ENCODE measurements around the gene DUS4L.

DNA sequence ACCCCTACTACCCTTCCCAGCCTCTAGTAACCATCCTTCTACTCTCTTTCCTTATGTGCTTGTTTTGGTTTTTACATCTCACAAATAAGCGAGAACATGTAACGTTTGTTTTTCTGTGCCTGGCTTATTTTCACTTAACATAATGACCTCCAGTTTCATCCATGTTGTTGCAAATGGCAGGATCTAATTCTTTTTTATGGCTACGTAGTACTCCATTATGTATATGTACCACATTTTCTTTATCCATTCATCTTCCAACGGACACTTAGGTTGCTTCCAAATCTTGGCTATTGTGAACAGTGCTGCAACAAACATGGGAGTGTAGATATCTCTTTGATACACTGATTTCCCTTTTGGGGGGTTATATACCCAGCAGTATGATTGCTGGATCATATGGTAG, 63.2 kb downstream of the DUS4L start:
- TF ChIP-seq CREB1 (CRISPR knock-in tag; IDR thresholded peaks at IDR 0.05) (no peak), EMX1 (CRISPR knock-in tag; IDR thresholded peaks at IDR 0.05) (no peak), GTF2I (CRISPR knock-in tag; conservative IDR thresholded peaks at IDR 0.05) (no peak), FOXJ3 (CRISPR knock-in tag; IDR thresholded peaks at IDR 0.05; ENCODE audit: borderline replicate concordance) (no peak), ZNF317 (CRISPR knock-in tag; IDR thresholded peaks at IDR 0.05; ENCODE audit: borderline replicate concordance, low read depth) (no peak)
- TF ChIP-seq, protein P1, sequence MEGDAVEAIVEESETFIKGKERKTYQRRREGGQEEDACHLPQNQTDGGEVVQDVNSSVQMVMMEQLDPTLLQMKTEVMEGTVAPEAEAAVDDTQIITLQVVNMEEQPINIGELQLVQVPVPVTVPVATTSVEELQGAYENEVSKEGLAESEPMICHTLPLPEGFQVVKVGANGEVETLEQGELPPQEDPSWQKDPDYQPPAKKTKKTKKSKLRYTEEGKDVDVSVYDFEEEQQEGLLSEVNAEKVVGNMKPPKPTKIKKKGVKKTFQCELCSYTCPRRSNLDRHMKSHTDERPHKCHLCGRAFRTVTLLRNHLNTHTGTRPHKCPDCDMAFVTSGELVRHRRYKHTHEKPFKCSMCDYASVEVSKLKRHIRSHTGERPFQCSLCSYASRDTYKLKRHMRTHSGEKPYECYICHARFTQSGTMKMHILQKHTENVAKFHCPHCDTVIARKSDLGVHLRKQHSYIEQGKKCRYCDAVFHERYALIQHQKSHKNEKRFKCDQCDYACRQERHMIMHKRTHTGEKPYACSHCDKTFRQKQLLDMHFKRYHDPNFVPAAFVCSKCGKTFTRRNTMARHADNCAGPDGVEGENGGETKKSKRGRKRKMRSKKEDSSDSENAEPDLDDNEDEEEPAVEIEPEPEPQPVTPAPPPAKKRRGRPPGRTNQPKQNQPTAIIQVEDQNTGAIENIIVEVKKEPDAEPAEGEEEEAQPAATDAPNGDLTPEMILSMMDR (IDR thresholded peaks at IDR 0.05): no peak
- TF ChIP-seq, protein P2, sequence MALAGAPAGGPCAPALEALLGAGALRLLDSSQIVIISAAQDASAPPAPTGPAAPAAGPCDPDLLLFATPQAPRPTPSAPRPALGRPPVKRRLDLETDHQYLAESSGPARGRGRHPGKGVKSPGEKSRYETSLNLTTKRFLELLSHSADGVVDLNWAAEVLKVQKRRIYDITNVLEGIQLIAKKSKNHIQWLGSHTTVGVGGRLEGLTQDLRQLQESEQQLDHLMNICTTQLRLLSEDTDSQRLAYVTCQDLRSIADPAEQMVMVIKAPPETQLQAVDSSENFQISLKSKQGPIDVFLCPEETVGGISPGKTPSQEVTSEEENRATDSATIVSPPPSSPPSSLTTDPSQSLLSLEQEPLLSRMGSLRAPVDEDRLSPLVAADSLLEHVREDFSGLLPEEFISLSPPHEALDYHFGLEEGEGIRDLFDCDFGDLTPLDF (CRISPR knock-in tag; IDR thresholded peaks at IDR 0.05): no peak
- TF ChIP-seq, protein P3, sequence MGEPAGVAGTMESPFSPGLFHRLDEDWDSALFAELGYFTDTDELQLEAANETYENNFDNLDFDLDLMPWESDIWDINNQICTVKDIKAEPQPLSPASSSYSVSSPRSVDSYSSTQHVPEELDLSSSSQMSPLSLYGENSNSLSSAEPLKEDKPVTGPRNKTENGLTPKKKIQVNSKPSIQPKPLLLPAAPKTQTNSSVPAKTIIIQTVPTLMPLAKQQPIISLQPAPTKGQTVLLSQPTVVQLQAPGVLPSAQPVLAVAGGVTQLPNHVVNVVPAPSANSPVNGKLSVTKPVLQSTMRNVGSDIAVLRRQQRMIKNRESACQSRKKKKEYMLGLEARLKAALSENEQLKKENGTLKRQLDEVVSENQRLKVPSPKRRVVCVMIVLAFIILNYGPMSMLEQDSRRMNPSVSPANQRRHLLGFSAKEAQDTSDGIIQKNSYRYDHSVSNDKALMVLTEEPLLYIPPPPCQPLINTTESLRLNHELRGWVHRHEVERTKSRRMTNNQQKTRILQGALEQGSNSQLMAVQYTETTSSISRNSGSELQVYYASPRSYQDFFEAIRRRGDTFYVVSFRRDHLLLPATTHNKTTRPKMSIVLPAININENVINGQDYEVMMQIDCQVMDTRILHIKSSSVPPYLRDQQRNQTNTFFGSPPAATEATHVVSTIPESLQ (CRISPR knock-in tag; IDR thresholded peaks at IDR 0.05): no peak
